NCI-H2196 (cell line): Measurements from ENCODE around the gene TRIM65.

ENCODE experiments used
- DNase-seq: peaks from one replicate; lab custom pipeline; 2025; ENCODE audit not compliant: unreplicated experiment; lab: John Stamatoyannopoulos, UW

Gene TRIM65

DNA sequence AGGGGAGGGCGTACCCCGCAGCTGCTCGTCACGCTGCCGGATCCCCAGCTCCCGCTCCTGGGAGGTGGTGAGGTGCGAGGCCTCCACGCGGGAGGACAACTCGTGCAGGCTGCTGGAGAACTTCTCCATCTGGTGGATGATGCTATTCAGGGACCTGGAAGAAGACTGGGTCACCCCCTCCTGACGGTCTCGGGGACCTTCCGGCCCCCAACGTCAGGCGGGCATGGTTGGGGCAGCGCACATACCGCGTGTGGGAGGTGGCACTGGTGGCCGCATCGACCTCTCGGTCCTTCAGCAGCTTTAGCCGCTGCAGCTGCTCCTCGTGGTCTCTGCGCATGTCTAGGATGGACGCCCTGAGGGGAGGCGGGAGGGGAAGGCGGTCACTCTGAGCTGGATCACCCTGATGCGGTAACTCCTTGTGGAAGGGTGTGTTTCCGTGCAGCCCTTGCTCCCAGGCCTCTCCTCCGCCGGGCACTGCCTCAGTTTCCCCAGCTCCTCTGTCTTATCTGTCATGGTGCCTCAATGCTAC is 21.2 kb upstream of the TRIM65 start:
- DNase-seq = no peak

DNA sequence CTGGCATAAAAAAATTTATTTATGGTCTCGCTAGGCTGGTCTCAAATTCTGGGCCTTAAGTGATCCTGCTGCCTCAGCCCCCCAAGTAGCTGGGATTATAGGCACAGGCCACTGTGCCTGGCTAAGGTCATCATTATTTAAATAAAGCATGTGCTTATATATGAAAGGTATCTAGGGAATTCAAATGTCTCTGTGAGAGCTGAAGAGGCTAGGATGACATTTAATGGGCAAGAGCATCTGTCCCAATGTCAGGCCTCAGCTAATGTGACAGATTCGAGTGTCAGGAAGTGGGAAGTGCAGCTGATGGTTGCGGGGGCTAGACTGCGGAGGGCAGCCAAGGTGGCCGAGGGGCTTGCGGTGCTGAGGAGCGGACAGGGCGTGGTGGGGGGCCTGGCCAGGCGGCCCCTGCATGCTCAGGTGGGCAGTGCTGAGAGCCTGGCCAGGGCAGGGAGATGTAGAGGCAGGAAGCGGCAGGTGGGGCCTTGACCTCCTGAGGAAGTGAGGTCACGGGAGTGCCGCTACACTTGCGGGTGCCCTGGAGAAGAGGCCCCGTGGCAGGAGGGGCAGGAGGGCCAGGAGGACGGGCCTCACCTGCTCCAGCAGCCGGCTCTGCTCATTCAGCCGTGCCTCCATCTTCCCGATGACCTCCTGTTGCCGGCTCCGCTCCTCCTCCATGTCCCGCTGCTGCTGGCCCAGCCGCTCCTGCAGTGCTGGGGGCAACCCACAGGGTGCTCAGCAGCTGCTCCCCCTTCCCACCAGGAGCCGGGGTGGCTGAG is 20.6 kb upstream of the TRIM65 start:
- DNase-seq = no peak

GRCh38 chr17:75915268-75915667 is 18.5 kb upstream of the TRIM65 start:
- no peak for DNase-seq

DNA sequence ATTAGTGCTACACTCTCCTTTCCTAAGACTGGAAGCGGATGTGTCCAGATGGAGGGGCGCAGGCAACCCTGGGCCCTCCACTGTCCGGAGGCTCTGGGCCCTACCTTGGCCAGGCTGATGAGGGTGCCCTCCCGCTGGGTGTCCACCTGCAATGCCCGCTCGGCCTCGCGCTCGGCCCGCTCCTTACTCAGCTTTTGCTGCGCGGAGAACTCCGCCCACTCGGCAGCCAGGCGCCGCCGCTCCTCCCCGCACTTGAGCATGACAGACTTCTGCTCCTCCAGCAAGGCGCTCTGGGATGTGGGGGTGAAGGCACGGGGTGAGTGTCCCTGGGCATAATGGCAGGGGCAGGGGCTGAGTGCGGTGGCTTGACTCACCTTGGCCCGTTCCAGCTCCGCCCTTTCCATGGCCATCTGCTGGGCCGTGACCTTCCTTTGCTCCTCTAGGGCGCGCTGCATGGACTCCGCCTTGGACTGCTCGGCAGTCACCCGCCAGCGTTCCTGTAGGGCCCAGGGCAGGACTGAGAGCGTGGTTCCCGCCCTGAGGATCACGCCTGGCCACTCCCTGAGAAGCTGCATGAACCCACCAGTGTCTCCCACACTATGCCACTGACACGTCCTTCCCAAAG is 18.0 kb upstream of the TRIM65 start:
- no peak for DNase-seq

- no peak for DNase-seq
Observed at GRCh38 chr17:75913537-75914210, 16.9 kb upstream of the TRIM65 start.

DNA sequence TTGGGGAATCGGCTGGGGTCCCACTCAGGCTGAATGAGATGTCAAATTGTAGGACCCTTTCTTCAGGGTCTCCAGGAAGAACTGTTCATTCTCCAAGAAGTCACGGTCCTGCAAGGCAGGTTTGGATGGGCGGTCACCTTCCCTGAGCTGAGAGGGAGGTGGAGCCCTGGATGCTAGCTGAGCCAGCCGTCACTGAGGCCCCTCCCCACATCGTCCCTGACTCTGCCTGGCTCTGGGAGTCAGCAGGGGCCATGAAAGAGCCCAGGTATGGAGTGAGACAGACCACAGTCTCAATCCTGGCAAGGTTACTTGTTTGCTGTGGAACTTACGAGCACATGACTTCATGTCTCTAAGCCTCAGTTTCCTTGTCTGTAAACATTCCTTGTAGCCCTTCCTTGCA is 13.9 kb upstream of the TRIM65 start:
- peak; percentile 81 for DNase-seq

DNA sequence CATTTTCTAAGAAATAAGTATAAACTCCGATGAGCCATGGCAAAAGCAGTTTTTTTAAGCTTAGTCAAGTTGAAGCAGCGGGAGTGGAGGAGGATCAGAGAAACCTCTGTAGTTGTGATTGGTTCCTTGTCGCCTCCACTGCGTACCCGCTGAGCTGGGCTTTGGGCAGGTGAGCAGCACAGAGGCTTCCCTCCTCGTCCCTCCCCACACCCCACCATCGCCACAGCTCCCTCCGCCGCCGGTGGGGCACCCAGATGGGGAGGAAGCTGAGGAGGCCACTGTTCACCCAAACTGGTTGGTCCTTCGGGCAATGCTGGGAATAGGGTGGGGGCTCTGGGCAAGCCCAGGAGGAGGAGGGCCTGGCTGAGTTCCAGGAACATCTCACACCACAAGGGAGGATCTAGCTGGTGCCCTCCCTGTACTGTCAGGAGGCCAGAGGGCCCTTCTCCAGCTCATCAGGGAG is 13.1 kb upstream of the TRIM65 start:
- peak; percentile 96 for DNase-seq

- peak; percentile 99 for DNase-seq
Observed at GRCh38 chr17:75909051-75909811, 12.5 kb upstream of the TRIM65 start.

GRCh38 chr17:75908201-75908600 is 11.4 kb upstream of the TRIM65 start:
- DNase-seq = peak; percentile 66

- DNase-seq = no peak
Observed at GRCh38 chr17:75906143-75906884, 9.6 kb upstream of the TRIM65 start.

DNA sequence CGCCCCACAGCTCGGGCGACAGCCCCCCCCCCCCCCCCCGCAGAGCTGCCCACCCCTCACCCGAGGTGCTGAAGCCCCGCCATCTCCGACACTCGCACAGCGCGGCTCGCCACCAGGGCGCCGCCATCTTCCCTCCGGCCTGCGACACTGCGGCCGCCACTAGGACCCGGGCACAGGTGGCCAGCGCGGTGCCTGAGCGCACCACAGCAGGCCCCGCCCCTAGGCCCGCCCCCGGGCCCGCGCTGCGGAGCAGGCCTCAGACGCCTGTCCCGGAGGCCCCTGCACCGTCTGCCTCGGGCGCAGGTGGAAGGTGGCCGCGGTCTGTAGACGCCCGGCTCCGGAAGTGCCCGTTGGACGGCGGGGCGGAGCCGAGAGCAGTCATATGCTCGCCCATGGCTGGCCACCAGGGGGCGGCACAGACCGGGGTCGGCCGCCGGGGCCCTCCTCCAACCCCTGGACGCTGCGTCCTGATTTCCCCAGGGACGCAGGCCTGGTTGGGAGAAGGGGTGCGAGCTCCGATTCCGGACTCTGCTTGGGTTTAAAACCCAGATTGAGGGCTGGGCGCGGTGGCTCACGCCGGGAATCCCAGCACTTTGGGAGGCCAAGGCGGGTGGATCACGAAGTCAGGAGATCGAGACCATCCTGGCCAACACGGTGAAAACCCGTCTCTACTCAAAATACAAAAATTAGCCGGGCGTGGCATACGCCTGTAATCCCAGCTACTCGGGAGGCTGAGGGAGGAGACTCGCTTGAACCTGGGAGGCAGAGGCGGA is 8.2 kb upstream of the TRIM65 start, which contains the start of gene MRPL38:
MRPL38 (minus strand) TSS at position 136 of the 773 bp plus-strand sequence; CDS start at position 127, 9 bp downstream.
- peak; percentile 99 for DNase-seq

- no peak for DNase-seq
Observed at GRCh38 chr17:75902406-75902805, 5.7 kb upstream of the TRIM65 start.

GRCh38 chr17:75901727-75902126 is 5.0 kb upstream of the TRIM65 start:
- DNase-seq = no peak

DNA sequence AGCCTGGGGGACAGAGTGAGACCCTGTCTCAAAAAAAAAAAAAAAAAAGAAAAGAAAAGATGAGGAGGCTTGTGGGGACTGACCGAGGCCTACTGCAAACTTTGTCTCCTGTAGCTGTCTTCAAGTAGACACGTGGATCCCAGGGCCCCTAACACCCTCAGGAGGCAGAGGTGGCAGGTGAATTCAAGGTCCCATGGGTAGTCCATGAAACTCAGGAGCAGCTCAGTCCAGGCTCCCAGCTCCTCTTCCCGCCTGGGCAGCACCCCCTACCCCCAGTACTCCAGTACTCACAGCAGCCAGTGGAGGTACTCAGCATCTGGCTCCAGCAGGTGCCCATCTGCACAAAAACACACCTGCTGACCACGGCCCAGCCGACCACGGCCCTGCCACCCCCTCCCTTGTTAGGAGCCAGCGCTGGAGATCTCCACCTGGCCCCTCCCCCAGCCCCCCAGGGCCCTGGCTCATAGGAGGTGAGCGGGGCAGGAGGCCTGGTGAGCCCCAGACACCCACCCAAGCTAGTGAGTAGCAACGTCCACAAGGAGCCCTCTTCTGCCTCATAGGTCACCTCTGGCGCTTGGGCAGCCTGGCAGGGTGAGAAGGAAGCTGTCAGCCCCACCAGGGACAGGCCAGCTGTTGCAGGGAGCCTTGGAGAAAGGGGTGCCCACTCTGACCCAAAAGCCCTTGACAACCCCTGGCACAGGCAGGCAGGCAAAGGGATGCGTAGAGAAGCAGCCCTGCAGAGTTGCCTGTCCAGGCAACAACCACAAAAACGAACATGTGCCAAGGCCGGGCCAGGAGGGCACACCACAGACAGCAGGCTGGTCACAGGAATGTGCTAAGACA is 4.2 kb upstream of the TRIM65 start:
- DNase-seq = no peak

DNA sequence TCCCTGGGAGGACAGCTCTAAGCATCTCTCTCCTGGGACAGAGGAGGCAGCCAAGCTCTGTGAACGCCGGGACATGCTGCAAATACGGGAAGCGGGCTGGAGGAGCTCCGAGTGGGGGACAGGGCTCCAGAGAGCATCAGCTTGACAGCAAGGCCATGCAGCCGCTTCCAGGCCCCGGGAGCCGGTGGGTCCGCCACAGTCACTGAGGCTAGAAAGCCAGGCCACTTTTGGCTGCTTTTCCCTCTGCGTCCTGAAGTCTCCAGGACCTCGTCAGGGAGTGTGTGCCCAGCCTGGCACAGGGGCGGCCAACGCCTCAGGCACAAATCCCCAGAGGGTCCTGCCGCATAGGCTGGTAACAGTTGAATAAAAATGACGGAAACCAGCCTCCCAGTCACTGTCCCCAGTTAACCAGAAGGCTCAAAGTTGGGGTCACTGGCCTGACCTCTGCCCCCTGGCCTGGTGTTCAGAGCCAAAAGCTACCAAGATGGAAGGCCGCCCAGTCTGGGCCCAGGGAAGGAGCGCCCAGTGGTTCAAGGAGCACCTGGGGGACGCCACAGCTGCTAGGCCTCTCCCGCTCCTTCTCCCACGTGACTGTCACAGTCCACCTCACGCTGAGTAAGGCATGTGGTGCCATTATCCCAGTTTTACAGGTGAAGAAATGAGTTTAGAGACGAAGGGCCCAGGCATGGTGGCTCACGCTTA is 3.2 kb upstream of the TRIM65 start:
- DNase-seq = no peak

- DNase-seq = no peak
Observed at GRCh38 chr17:75899353-75899752, 2.6 kb upstream of the TRIM65 start.

- no peak for DNase-seq
Observed at GRCh38 chr17:75898791-75899190, 2.0 kb upstream of the TRIM65 start.

DNA sequence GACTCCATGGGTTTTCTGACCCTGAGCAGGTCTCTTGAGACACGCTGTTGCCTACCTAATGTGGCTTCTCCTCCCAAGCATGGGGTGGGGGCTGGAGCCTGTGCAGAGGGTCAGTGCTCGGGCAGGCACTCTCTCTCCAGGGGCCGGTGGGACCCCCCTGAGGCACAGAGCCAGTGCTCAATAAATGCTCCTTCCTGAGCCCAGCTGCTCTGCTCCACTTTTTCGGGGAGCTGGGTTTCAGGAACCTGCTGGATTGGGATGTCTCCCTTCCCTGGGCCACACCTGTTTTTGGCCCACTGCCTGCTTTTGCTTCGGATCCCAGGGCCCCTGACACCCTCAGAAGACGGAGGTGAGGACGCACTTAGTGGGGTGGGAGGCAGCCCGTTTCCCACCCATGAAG is 1.3 kb upstream of the TRIM65 start:
- DNase-seq = no peak
